ENCODE data around the gene MCEE.

DNA sequence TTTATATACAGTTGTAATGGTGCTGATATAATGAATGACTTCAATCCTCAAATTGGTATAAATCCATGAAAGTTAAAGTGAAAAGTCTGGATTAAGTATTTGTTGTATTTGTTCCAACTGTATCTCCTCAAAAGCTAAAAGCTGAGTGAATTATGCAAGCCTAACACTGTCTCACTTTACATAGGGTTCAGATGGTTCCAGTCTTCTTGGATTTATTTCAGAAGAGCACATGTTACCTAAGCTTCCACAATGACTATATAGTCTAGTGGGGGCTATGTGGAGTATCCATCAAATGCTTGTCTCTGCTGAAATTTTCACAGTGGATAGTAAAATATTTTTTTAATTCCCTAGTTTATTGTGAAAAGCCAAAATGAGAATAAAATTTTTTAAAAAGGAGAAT lies 13.0 kb downstream of the MCEE start:
- TF ChIP-seq POLR2A (IDR thresholded peaks at IDR 0.05) = no peak
- TF ChIP-seq, protein P1, sequence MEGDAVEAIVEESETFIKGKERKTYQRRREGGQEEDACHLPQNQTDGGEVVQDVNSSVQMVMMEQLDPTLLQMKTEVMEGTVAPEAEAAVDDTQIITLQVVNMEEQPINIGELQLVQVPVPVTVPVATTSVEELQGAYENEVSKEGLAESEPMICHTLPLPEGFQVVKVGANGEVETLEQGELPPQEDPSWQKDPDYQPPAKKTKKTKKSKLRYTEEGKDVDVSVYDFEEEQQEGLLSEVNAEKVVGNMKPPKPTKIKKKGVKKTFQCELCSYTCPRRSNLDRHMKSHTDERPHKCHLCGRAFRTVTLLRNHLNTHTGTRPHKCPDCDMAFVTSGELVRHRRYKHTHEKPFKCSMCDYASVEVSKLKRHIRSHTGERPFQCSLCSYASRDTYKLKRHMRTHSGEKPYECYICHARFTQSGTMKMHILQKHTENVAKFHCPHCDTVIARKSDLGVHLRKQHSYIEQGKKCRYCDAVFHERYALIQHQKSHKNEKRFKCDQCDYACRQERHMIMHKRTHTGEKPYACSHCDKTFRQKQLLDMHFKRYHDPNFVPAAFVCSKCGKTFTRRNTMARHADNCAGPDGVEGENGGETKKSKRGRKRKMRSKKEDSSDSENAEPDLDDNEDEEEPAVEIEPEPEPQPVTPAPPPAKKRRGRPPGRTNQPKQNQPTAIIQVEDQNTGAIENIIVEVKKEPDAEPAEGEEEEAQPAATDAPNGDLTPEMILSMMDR (IDR thresholded peaks at IDR 0.05) = no peak

All from thyroid gland (tissue), 4 donors.